C4-2B (cell line): ENCODE data around the gene CCDC51.

ENCODE experiments used
- H3K27ac ChIP-seq: fragments of 450-650 bp; 2 replicates; pipeline ENCODE4 v1.5.1; 2017
- ZFX ChIP-seq: fragments of 450-650 bp; IDR thresholded peaks from 2 replicates; pipeline ENCODE4 v1.6.1; 2017
- TF ChIP-seq, protein P1 (sequence below): fragments of 450-650 bp; conservative IDR thresholded peaks from 2 replicates; pipeline ENCODE4 v1.5.1; 2017; ENCODE audit warnings: mild to moderate bottlenecking

The CCDC51 gene

DNA sequence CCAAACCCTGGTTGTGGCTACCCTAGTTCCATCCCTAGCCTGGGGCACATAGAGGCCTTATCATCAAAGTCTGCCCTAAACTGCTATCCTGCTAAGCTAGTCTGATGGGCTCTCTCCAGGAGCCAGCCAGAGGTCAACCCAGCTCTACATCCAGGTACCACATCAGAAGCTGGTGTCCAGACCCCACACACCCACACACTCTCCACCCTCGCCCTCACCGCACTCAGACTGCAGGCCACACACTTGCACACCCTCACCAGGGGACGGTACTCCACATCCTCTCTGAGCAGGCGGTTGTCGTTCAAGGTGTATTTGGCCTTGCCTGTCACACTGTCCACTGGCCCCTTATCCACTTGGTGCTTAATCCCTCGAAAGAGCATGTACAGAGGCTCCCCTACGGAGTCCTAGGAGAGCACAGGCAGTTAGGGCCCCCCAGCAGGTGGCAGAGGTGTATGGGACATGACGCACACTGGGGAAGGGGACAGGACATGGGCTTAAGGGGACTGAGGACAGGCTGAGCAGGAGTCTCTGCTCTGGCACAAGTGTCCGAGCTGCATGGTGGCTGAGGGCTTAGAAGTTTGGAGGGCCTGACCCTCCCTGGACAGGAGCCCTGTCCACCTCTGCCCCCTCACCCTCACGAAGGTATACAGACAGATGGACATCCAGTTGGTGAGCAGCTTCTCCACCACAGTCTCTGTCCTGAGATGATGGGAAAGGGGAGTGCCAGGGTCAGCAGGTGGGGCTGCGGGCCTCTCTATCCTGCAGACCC is 28.1 kb downstream of the CCDC51 start:
- no peak overlapping the region for H3K27ac ChIP-seq
- no peak for TF ChIP-seq ZFX
- TF ChIP-seq, protein P1, sequence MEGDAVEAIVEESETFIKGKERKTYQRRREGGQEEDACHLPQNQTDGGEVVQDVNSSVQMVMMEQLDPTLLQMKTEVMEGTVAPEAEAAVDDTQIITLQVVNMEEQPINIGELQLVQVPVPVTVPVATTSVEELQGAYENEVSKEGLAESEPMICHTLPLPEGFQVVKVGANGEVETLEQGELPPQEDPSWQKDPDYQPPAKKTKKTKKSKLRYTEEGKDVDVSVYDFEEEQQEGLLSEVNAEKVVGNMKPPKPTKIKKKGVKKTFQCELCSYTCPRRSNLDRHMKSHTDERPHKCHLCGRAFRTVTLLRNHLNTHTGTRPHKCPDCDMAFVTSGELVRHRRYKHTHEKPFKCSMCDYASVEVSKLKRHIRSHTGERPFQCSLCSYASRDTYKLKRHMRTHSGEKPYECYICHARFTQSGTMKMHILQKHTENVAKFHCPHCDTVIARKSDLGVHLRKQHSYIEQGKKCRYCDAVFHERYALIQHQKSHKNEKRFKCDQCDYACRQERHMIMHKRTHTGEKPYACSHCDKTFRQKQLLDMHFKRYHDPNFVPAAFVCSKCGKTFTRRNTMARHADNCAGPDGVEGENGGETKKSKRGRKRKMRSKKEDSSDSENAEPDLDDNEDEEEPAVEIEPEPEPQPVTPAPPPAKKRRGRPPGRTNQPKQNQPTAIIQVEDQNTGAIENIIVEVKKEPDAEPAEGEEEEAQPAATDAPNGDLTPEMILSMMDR = no peak

DNA sequence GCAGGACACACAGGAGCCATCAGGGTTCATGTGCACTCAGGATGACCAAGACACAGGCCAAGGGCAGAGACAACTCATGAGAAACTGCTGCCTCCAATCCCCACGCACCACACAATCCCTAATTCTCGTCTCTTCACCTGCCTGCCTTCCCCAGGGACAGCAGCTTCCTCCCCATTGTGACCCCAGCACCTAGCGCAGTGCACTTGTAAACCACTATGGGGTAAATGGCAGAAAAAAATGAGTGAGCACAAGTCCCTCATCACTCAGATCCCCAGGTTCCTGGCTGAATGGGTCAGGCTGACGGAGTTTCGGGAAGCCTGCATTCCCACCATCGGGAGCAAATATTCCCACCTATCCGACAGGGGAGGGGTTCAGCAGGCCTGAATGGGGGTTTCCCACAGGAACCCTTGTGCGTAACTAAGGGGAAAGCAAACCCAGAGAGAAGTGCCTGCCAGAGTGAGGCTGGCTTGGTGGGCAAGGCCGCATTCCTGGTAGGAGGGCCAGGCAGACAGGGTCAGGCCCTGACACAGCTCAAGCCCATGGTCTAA is 28.8 kb downstream of the CCDC51 start:
- TF ChIP-seq, protein P1 = no peak
- no peak for TF ChIP-seq ZFX
- no peak overlapping the region for H3K27ac ChIP-seq

DNA sequence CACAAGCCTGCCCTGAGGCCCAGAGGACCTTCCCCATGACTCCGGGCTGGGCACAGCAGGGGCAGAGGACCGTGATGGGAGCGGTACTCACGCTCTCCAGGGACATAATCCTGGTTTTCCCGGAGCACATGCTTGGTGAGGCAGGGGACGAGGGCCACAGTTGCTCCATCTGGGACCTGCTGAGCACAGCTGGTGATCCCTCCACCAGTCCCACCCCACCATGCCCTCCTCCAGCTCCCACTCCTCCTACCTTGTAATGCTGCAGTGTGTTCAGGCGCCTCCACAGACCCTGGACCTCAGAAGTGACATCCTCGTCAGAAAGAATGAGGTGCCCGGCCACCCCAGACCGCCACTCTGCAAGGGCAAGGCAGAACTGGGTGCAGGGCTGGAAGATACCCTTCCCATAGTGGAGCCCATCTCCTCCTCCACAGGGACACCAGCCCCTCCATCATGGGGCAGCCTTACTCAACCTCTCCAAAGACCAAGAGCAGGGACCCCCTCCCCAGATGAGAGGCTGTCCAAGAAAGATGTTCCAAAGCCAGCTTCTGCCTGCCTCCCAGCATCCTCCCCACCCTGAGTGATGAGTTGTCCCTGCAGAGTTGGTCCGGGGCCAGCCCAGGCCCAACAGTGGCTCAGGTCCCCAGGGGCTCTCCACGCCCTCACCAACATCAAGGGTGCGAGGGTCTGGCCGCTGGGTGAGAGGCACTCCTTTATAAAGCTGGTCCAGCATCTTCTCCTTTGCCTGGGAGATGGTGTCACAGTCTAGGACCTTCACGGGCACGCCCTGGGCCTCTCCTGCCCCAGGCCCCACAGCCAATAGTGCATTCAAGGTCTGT is 29.5 kb downstream of the CCDC51 start:
- TF ChIP-seq, protein P1 = no peak
- no peak for TF ChIP-seq ZFX

DNA sequence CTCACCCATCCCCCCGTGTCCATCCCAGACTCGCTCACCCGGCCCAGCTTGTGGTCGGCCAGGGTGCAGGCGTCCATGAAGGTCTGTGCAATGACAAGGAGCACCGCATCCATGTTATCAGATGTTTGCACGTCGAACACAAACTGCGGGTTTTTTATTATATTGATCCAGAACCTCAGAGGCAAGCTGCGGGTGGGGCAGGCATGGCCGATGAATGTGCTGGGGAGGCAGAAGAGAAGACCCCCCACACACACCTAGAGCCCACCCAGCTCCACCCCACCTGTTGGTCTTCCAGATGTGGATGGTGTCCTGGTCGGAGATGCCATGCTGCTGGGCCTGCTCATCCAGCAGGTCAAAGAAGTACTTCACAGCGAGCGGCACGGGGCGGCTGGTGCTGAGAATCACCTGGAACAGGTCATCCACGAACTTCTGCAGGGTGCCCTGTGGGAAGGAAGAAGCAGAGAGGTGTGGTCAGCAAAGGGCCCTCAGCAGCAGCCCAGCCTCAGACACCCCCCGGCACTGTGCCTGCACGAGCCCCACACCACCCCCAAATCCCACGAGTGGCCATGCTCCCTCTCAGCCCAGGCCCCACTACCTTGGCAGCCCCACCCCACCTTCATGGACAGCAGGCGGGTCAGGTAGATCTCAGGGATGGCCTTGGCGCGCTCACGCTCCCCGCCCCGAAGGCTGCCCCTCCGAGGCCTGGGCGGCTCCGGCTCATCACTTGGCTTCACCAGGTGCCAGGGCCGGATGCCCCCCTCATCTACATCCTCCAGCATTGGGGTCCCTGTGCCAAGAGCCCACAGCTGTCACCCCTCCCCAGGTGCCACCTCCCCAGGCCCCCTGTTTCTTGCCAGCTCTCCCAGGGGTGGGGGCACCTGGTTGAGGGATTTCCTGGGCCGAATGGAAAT is 30.4 kb downstream of the CCDC51 start:
- TF ChIP-seq, protein P1 = no peak
- TF ChIP-seq ZFX = no peak
- no peak overlapping the region for H3K27ac ChIP-seq

More for the DNA sequence above, 29.5 kb downstream of the CCDC51 start:
- H3K27ac ChIP-seq = no peak overlapping the region

DNA sequence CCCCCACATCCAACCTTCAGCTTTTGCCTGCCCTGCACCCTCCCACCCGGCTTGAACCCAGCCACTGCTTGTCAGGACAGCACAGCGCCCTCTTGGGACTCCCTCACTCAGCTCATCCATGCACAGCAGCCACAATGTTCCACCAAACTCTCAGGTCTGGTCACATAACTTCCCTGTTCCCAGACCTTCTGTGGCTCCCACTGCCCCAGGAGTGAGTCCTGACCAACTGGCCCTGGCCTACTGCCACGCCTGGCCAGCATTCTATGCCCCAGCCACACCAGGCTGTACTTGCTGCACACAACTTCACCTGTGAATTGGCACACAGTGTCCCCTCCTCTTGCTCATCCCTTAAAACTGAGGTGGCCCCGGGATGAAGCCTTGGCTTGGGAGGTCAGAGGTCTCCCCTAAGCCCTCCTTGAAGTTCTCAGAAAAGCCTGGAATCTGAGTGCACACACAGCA is 31.1 kb downstream of the CCDC51 start:
- no peak for TF ChIP-seq ZFX
- TF ChIP-seq, protein P1 = no peak
- H3K27ac ChIP-seq = no peak overlapping the region

DNA sequence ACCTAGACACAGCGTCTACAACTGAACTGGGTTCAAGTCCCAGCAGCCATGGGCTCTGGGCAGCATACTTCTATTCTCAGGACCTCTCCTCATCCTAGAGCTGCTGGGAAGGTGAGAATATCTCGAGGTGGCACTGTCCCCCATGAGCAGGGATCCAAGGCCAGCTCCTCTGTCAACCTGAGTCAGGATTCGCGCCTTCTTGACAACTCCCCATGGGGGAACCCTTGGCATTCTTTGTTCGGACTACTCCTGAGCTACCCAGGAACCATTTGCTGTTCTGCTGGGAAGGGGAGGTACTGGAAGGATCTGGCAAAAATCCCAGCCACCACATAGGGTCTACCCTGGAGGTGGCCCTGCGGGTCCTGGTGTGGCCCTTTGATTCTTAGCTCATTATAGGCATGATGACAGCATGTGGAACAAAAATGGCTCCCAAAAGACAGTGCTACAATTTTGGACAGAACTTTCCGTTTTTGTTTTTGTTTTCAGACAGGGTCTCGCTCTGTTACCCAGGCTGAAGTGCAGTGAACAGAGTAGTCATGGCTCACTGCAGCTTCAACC is 32.3 kb downstream of the CCDC51 start:
- H3K27ac ChIP-seq = no peak overlapping the region
- TF ChIP-seq, protein P1 = no peak
- TF ChIP-seq ZFX = no peak
